Aorta (tissue), 5 donors: ENCODE data around the gene DGKB. TPM values are rescaled to one million over a fixed set of nuclear protein-coding genes. Genes with fewer than 3 reads are reported as not detected.

ENCODE experiments used
- ATAC-seq: fragments of 200-7000 bp; cut with Tn5 transposase; one replicate; pipeline ENCODE4 v1.9.1; 2022; ENCODE audit warnings: moderate library complexity; ENCODE audit not compliant: low FRiP score
- DNase-seq, 2 donors: peaks; one replicate each; pipeline ENCODE4 v3.0.0-alpha.2; 2020
- H3K27ac ChIP-seq, 2 donors: one replicate each; pipeline ENCODE4 v1.5.1; 2013; ENCODE audit warnings: low read length in 2 of 2, mild to moderate bottlenecking in 2 of 2, moderate library complexity in 2 of 2, control low read depth in 1 of 2, inconsistent platforms in 1 of 2, low read depth in 1 of 2
- H3K27me3 ChIP-seq, 2 donors: one replicate each; pipeline ENCODE4 v1.6.1; 2013; ENCODE audit warnings: control low read depth in 1 of 2, low read length in 1 of 2, mild to moderate bottlenecking in 1 of 2, moderate library complexity in 1 of 2; ENCODE audit not compliant: insufficient read depth in 2 of 2, control insufficient read depth in 1 of 2
- H3K36me3 ChIP-seq, 2 donors: one replicate each; pipeline ENCODE4 v1.6.1; 2013; ENCODE audit warnings: control low read depth in 1 of 2, low read length in 1 of 2, mild to moderate bottlenecking in 1 of 2; ENCODE audit not compliant: insufficient read depth in 2 of 2, control insufficient read depth in 1 of 2
- H3K4me1 ChIP-seq, 2 donors: one replicate each; pipeline ENCODE4 v1.6.1; 2013; ENCODE audit warnings: low read length in 2 of 2, control low read depth in 1 of 2, mild to moderate bottlenecking in 1 of 2, moderate library complexity in 1 of 2; ENCODE audit not compliant: insufficient read depth in 2 of 2, control insufficient read depth in 1 of 2
- H3K4me3 ChIP-seq, 2 donors: one replicate each; pipeline ENCODE4 v1.5.1; 2013; ENCODE audit warnings: low read length in 2 of 2, control low read depth in 1 of 2, mild to moderate bottlenecking in 1 of 2
- H3K9me3 ChIP-seq: one replicate; pipeline ENCODE4 v1.6.1; 2013; ENCODE audit warnings: mild to moderate bottlenecking, low read length; ENCODE audit not compliant: control insufficient read depth
- WGBS, 2 donors: extraction: QIAGEN DNeasy Blood & Tissue Kit; methylation state at CpG; one replicate each; pipeline ENCODE4 v1.1.7; 2013; 5-methylcytosine and 5-hydroxymethylcytosine counted together
- intact Hi-C, 2 donors: fragments of 100-400 bp; cut with DNase I; formaldehyde crosslinking; loops; one replicate each; pipeline versions ENCODE4 v1.14.2 to v1.15.0; 2022
- polyA plus RNA-seq, 2 donors: library from polyadenylated mRNA; stranded (reverse); fragments of 200-250 nt; gene quantifications; one replicate each; pipeline ENCODE4 v1.2.3, GENCODE V29; 2013
- total RNA-seq, 2 donors: library from RNA; stranded (reverse); fragmentation: NEBNext Ultra II Directional; extraction: Animal tissue kit (Norgen Biotek cat#: 25700); gene quantifications; one replicate each; pipeline ENCODE4 v1.2.1, GENCODE V29; 2021
- donor health status: healthy with polysubstance abuse.
- donor health status: Bipolar disorder and iron deficiency.
- donor health status: DM: no; HTN: no; CAD: no.
- donor health status: DM: no; HTN: no; CAD: no.
- donor health status: DM: yes; HTN: yes; CAD: no.

DGKB gene
- total and polyA plus RNA-seq, 4 donors, result 0.96 to 1.1 TPM; not detected in 2

GRCh38 chr7:14576578-14576977 is 326.0 kb downstream of the DGKB start:
- Histone ChIP-seq H3K27me3 (no peaks in the 10 kb centered on the region), H3K36me3 (no peaks in the 10 kb centered on the region), H3K27ac (no peak overlapping the region), H3K9me3 (no peaks in the 10 kb centered on the region), H3K4me3 (no peak overlapping the region), H3K4me1 (no peaks in the 10 kb centered on the region)
- DNase-seq (no peak), ATAC-seq (no peak)
- 69 to 70% methylated on average over 3 of the region's 3 CpGs for WGBS, 2 donors
- intact Hi-C loops, result no loop called here

GRCh38 chr7:14570750-14571607 is 331.6 kb downstream of the DGKB start:
- ATAC-seq, result no peak
- Histone ChIP-seq H3K9me3 (no peaks in the 10 kb centered on the region), H3K4me3 (no peak overlapping the region)

DNA sequence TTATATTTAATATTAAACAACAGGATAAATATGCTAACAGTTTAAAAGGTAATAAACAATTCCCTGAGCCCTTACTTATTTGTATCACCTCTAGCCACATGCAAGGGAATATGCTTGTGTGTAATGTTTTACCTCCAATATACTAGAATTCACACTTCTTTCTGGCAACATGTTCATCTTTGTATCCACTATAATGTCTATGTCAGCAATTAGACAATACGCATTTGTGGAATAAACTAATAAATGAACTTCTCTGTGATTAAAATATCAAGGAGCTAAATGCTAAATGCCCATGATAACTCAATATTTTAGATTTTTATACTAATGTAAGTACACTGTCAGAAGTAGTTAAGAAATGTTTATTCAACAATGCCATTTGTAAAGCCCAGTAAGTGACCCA is 350.5 kb downstream of the DGKB start:
- no peak overlapping the region for H3K4me3 ChIP-seq
- H3K27ac ChIP-seq, result no peak overlapping the region
- no peaks in the 10 kb centered on the region for H3K36me3 ChIP-seq
- no peaks in the 10 kb centered on the region for H3K9me3 ChIP-seq
- DNase-seq, result no peak
- intact Hi-C loops, result no loop called here
- 89 to 92% methylated on average over 1 of the region's 1 CpG for WGBS, 2 donors
- H3K27me3 ChIP-seq, result no peaks in the 10 kb centered on the region
- H3K4me1 ChIP-seq, result no peaks in the 10 kb centered on the region
- no peak for ATAC-seq

More at GRCh38 chr7:14570750-14571607, 331.6 kb downstream of the DGKB start:
- Histone ChIP-seq H3K27me3 (no peaks in the 10 kb centered on the region), H3K36me3 (no peaks in the 10 kb centered on the region), H3K27ac (no peak overlapping the region), H3K4me1 (no peaks in the 10 kb centered on the region)
- WGBS, 2 donors, result 85 to 88% methylated on average over 5 of the region's 5 CpGs
- intact Hi-C loops, result no loop called here
- no peak for DNase-seq

GRCh38 chr7:14551310-14551709 is 351.2 kb downstream of the DGKB start:
- Histone ChIP-seq H3K27me3 (no peaks in the 10 kb centered on the region), H3K4me3 (no peak overlapping the region), H3K27ac (no peak overlapping the region), H3K4me1 (no peaks in the 10 kb centered on the region), H3K9me3 (no peaks in the 10 kb centered on the region), H3K36me3 (no peaks in the 10 kb centered on the region)
- WGBS, 2 donors, result 34 to 53% methylated on average over 1 of the region's 1 CpG
- ATAC-seq (no peak), DNase-seq (no peak)
- intact Hi-C loops, result no loop called here

DNA sequence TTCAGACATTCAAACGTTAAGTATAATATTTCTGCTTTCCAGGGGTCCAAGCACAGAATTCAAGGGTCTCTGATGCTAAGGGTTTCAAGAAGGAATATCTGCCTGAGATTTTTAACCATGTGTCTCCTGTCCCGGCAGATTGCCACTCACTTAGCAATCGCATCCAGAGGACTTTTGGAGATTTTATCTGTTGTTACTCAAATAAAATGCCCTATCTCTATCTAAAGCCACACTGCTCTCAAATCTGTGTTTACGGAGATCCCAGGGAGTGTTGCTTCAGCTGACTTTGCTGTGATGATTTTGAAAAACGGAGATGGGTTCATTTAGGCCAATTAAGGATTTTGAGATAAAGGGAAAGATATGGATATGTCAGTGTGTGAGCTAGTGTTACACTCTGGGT is 359.9 kb downstream of the DGKB start:
- intact Hi-C loops, result no loop called here
- no peaks in the 10 kb centered on the region for H3K9me3 ChIP-seq
- H3K36me3 ChIP-seq, result no peaks in the 10 kb centered on the region
- DNase-seq (no peak), ATAC-seq (no peak)
- H3K27ac ChIP-seq, result no peak overlapping the region
- no peaks in the 10 kb centered on the region for H3K27me3 ChIP-seq
- H3K4me3 ChIP-seq, result no peak overlapping the region
- no peaks in the 10 kb centered on the region for H3K4me1 ChIP-seq
- WGBS, 2 donors, result 72 to 75% methylated on average over 5 of the region's 5 CpGs

- DNase-seq (no peak), ATAC-seq (no peak)
- Histone ChIP-seq H3K9me3 (no peaks in the 10 kb centered on the region), H3K4me1 (no peaks in the 10 kb centered on the region), H3K4me3 (no peak overlapping the region), H3K27ac (no peak overlapping the region), H3K27me3 (no peaks in the 10 kb centered on the region), H3K36me3 (no peaks in the 10 kb centered on the region)
- intact Hi-C loops, result no loop called here
- WGBS, 2 donors, result 79 to 84% methylated on average over 3 of the region's 3 CpGs
These were observed 381.4 kb downstream of the DGKB start for GRCh38 chr7:14521183-14521582.

GRCh38 chr7:14510268-14510667 is 392.3 kb downstream of the DGKB start:
- Histone ChIP-seq H3K9me3 (no peaks in the 10 kb centered on the region), H3K27ac (no peak overlapping the region), H3K4me1 (no peaks in the 10 kb centered on the region), H3K36me3 (no peaks in the 10 kb centered on the region), H3K4me3 (no peak overlapping the region), H3K27me3 (no peaks in the 10 kb centered on the region)
- intact Hi-C loops, result no loop called here
- 81 to 82% methylated on average over 2 of the region's 2 CpGs for WGBS, 2 donors
- DNase-seq (no peak), ATAC-seq (no peak)

GRCh38 chr7:14507617-14508016 is 394.9 kb downstream of the DGKB start:
- no peaks in the 10 kb centered on the region for H3K4me1 ChIP-seq
- no peak overlapping the region for H3K4me3 ChIP-seq
- no peaks in the 10 kb centered on the region for H3K36me3 ChIP-seq
- ATAC-seq, result no peak
- H3K9me3 ChIP-seq, result no peaks in the 10 kb centered on the region
- DNase-seq, result no peak
- H3K27ac ChIP-seq, result no peak overlapping the region
- no peaks in the 10 kb centered on the region for H3K27me3 ChIP-seq
- WGBS, 2 donors, result 19 to 28% methylated on average over 3 of the region's 3 CpGs
- intact Hi-C loops, result no loop called here

DNA sequence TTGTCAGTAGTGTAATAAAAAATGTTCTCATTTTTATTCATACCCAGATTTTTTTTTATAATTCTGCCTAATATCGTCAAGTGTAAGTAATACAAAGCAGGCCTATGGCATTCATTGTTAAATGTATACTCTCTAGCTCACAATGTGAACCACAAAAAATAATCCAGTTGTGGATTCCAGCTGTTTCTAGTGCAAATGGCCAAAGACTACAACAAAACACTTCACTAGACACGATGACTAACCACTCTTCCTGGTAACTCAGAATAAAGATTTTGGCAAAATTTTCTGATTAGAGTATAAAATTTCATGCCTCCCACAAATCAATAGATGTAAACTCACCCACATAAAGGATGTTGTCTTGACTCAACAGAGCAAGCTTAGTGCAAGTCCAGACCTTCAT is 396.6 kb downstream of the DGKB start:
- DNase-seq, result no peak
- no peaks in the 10 kb centered on the region for H3K9me3 ChIP-seq
- ATAC-seq, result no peak
- no peaks in the 10 kb centered on the region for H3K36me3 ChIP-seq
- H3K4me3 ChIP-seq, result no peak overlapping the region
- no peaks in the 10 kb centered on the region for H3K27me3 ChIP-seq
- no peaks in the 10 kb centered on the region for H3K4me1 ChIP-seq
- 78 to 79% methylated on average over 2 of the region's 2 CpGs for WGBS, 2 donors
- no peak overlapping the region for H3K27ac ChIP-seq
- intact Hi-C loops, result no loop called here
